SK-N-SH (cell line): ENCODE measurements around the gene MICAL2. TPM values are rescaled to one million over a fixed set of nuclear protein-coding genes. Genes with fewer than 3 reads are reported as not detected.

ENCODE experiments used
- CTCF ChIA-PET: fragments of 300-600, 350-600 bp; formaldehyde crosslinking; extraction: SDS; loops from one replicate; lab custom pipeline; 2021; lab: Yijun Ruan, JAX
- POLR2A ChIA-PET: fragments of 350-600 bp; sonication (Branson Sonifier 250); formaldehyde crosslinking; extraction: SDS; loops from one replicate; lab custom pipeline; 2020; ENCODE audit warnings: antibody characterized with exemption, inconsistent platforms; lab: Yijun Ruan, JAX
- DNase-seq: peaks from one replicate; pipeline ENCODE4 v3.0.0; 2012
- H2AFZ ChIP-seq: fragments of 200-600 bp; sonication (generic); 2 replicates; pipeline ENCODE4 v1.8.1; 2016; ENCODE audit warnings: antibody characterized with exemption, mild to moderate bottlenecking, low read depth
- H3F3A ChIP-seq: fragments of 200-600 bp; sonication (generic); replicated peaks from 2 replicates; pipeline ENCODE3; 2016; ENCODE audit warnings: antibody characterized with exemption, mild to moderate bottlenecking; ENCODE audit not compliant: insufficient read depth
- H3K27ac ChIP-seq, 2 experiments: fragments of 200-500 bp in 1 of 2; fragments of 200-600 bp in 1 of 2; sonication (Bioruptor generic) in 1 of 2; sonication (generic), shearing (Covaris generic) in 1 of 2; 2 replicates each; pipeline versions ENCODE4 v1.5.1 to v1.6.1; 2014 to 2016; ENCODE audit warnings: low read depth in 2 of 2, inconsistent platforms in 1 of 2, low read length in 1 of 2, mild to moderate bottlenecking in 1 of 2, mixed read lengths in 1 of 2
- H3K27me3 ChIP-seq: fragments of 200-600 bp; sonication (generic), shearing (Covaris generic); 2 replicates; pipeline ENCODE4 v1.6.1; 2016; ENCODE audit warnings: mixed run types; ENCODE audit not compliant: insufficient read depth
- H3K36me3 ChIP-seq, 2 experiments: fragments of 200-500 bp in 1 of 2; fragments of 200-600 bp in 1 of 2; sonication (Bioruptor generic) in 1 of 2; sonication (generic) in 1 of 2; replicated peaks in 1 of 2; 2 replicates each; pipeline versions ENCODE3 to v1.5.1; 2014 to 2016; ENCODE audit warnings: low read length in 1 of 2, mild to moderate bottlenecking in 1 of 2; ENCODE audit not compliant: insufficient read depth in 2 of 2, control insufficient read depth in 1 of 2
- H3K4me1 ChIP-seq, 2 experiments: fragments of 200-500 bp in 1 of 2; fragments of 200-600 bp in 1 of 2; sonication (Bioruptor generic) in 1 of 2; sonication (generic), shearing (Covaris generic) in 1 of 2; 2 replicates each; pipeline versions ENCODE4 v1.5.1 to v1.6.1; 2014 to 2016; ENCODE audit warnings: low read depth in 1 of 2, low read length in 1 of 2, mixed run types in 1 of 2; ENCODE audit not compliant: insufficient read depth in 2 of 2, control insufficient read depth in 1 of 2
- H3K4me2 ChIP-seq: fragments of 200-600 bp; sonication (generic), shearing (Covaris generic); 2 replicates; pipeline ENCODE4 v1.6.1; 2017; ENCODE audit warnings: mixed run types
- H3K4me3 ChIP-seq, 2 experiments: fragments of 200-500 bp in 1 of 2; fragments of 200-600 bp in 1 of 2; sonication (Bioruptor generic) in 1 of 2; sonication (generic), shearing (Covaris generic) in 1 of 2; 2 replicates each; pipeline versions ENCODE4 v1.5.1 to v1.8.1; 2014 to 2016; ENCODE audit warnings: low read depth in 2 of 2, inconsistent platforms in 1 of 2, low read length in 1 of 2, mild to moderate bottlenecking in 1 of 2, mixed read lengths in 1 of 2, moderate library complexity in 1 of 2
- H3K79me2 ChIP-seq: fragments of 200-600 bp; sonication (generic); 2 replicates; pipeline ENCODE4 v1.8.1; 2017; ENCODE audit warnings: mild to moderate bottlenecking; ENCODE audit not compliant: insufficient read depth
- H3K9ac ChIP-seq: fragments of 200-600 bp; sonication (generic); 2 replicates; pipeline ENCODE4 v1.6.1; 2017; ENCODE audit warnings: mixed run types
- H3K9me2 ChIP-seq: fragments of 200-600 bp; sonication (generic); 2 replicates; pipeline ENCODE4 v1.6.1; 2017; ENCODE audit warnings: mixed run types
- H3K9me3 ChIP-seq: fragments of 200-600 bp; sonication (generic); 2 replicates; pipeline ENCODE4 v1.6.1; 2017; ENCODE audit warnings: mixed run types, mild to moderate bottlenecking, moderate library complexity
- H4K20me1 ChIP-seq: fragments of 200-600 bp; sonication (generic); 2 replicates; pipeline ENCODE4 v1.6.1; 2017; ENCODE audit warnings: mild to moderate bottlenecking, mixed run types; ENCODE audit not compliant: insufficient read depth
- CTCF ChIP-seq: fragments of 200-600 bp; sonication (generic); IDR thresholded peaks from 2 replicates; pipeline ENCODE4 v1.6.1; 2017; ENCODE audit warnings: antibody characterized with exemption, mild to moderate bottlenecking, moderate library complexity
- ELF1 ChIP-seq: IDR thresholded peaks from 2 replicates; pipeline ENCODE4 v1.4.0; 2012
- EZH2phosphoT487 ChIP-seq: fragments of 200-600 bp; sonication (generic); IDR thresholded peaks from 2 replicates; pipeline ENCODE4 v1.6.1; 2017; ENCODE audit warnings: low read depth, mixed run types, mild to moderate bottlenecking, antibody characterized with exemption, moderate library complexity, borderline replicate concordance
- FOSL2 ChIP-seq: IDR thresholded peaks from 2 replicates; pipeline ENCODE4 v1.4.0; 2012; ENCODE audit warnings: low read depth, mild to moderate bottlenecking, moderate library complexity, borderline replicate concordance
- FOXJ3 ChIP-seq: sonication (generic); formaldehyde crosslinking; IDR thresholded peaks from 2 replicates; pipeline ENCODE4 v1.5.1; 2020; ENCODE audit warnings: mild to moderate bottlenecking, missing genetic modification reagents
- FOXM1 ChIP-seq: IDR thresholded peaks from 2 replicates; pipeline ENCODE4 v1.4.0; 2012; ENCODE audit warnings: low read depth, mild to moderate bottlenecking
- GABPA ChIP-seq: IDR thresholded peaks from 2 replicates; pipeline ENCODE4 v1.4.0; 2012; ENCODE audit warnings: low read depth, mild to moderate bottlenecking
- GATA2 ChIP-seq: sonication (generic); formaldehyde crosslinking; IDR thresholded peaks from 2 replicates; pipeline ENCODE4 v1.5.0; 2020; ENCODE audit warnings: mild to moderate bottlenecking, missing genetic modification reagents
- MAX ChIP-seq: IDR thresholded peaks from 2 replicates; pipeline ENCODE4 v1.4.0; 2012; ENCODE audit warnings: low read depth
- NFIC ChIP-seq: IDR thresholded peaks from 2 replicates; pipeline ENCODE4 v1.4.0; 2012; ENCODE audit warnings: borderline replicate concordance
- NRF1 ChIP-seq: IDR thresholded peaks from 2 replicates; pipeline ENCODE4 v1.6.1; 2012; ENCODE audit warnings: low read depth, mild to moderate bottlenecking, low read length
- REST ChIP-seq: IDR thresholded peaks from 2 replicates; pipeline ENCODE4 v1.6.1; 2012; ENCODE audit warnings: mild to moderate bottlenecking, low read depth, low read length, moderate library complexity
- RFX5 ChIP-seq: IDR thresholded peaks from 2 replicates; pipeline ENCODE4 v1.6.1; 2012; ENCODE audit warnings: mild to moderate bottlenecking, improper control_type of control experiment, low read length
- TAF1 ChIP-seq: IDR thresholded peaks from 2 replicates; pipeline ENCODE4 v1.6.1; 2012; ENCODE audit warnings: low read depth, mild to moderate bottlenecking, low read length, moderate library complexity, borderline replicate concordance
- USF1 ChIP-seq: IDR thresholded peaks from 2 replicates; pipeline ENCODE4 v1.4.0; 2012; ENCODE audit warnings: low read depth, borderline replicate concordance
- USF2 ChIP-seq: fragments of 150-350 bp; IDR thresholded peaks from 2 replicates; pipeline ENCODE4 v1.6.1; 2017; ENCODE audit warnings: antibody characterized with exemption, low read length, low read depth, borderline replicate concordance
- YY1 ChIP-seq: IDR thresholded peaks from 2 replicates; pipeline ENCODE4 v1.4.0; 2012; ENCODE audit warnings: low read depth, mild to moderate bottlenecking
- ZBTB33 ChIP-seq: IDR thresholded peaks from 2 replicates; pipeline ENCODE4 v1.4.0; 2012; ENCODE audit warnings: low read depth, borderline replicate concordance
- WGBS: methylation state at CpG from one replicate; pipeline ENCODE4 v1.1.6; 2017; ENCODE audit warnings: low lambda C conversion rate; 5-methylcytosine and 5-hydroxymethylcytosine counted together
- polyA plus RNA-seq, 3 experiments: library from polyadenylated mRNA; depleted of rRNA; stranded (reverse); fragments of >200 nt; gene quantifications; 2 replicates each; pipeline ENCODE4 v1.2.3, GENCODE V29; 2012

The MICAL2 gene
- polyA plus RNA-seq, 1 of the 3 experiments (the other 2 are of a cell fraction) = 54.6 TPM

GRCh38 chr11:12291766-12292165 is 181.4 kb downstream of the MICAL2 start:
- no peak overlapping the region for H3K4me3 ChIP-seq
- DNase-seq = no peak
- POLR2A ChIA-PET = no interaction called here
- H3K9ac ChIP-seq = no peak overlapping the region
- H3K9me3 ChIP-seq = no peaks in the 10 kb centered on the region
- H3K4me1 ChIP-seq = peaks cover 11 to 14% of the 10 kb centered on the region in 2 experiments; a peak in 3 of 4 replicates
- no peak overlapping the region for H2AFZ ChIP-seq
- no peaks in the 10 kb centered on the region for H3K36me3 ChIP-seq
- H3K27me3 ChIP-seq = no peaks in the 10 kb centered on the region
- no peak overlapping the region for H3K27ac ChIP-seq
- no peaks in the 10 kb centered on the region for H3K9me2 ChIP-seq
- peaks cover 24% of the 10 kb centered on the region for H3F3A ChIP-seq
- H3K4me2 ChIP-seq = no peak overlapping the region
- WGBS = 82% methylated on average over 4 of the region's 4 CpGs
- H4K20me1 ChIP-seq = no peaks in the 10 kb centered on the region
- CTCF ChIA-PET = interaction anchor here (1.5 to 19.2 kb wide), 5 partner anchors 12 to 672 kb away, joined by 4 to 488 read pairs (median 62); no protein-coding TSS in a partner anchor
- no peaks in the 10 kb centered on the region for H3K79me2 ChIP-seq
- TF ChIP-seq GABPA (no peak), NFIC (no peak), FOXM1 (no peak), CTCF (no peak), USF1 (no peak), MAX (no peak), TAF1 (no peak), FOSL2 (no peak), REST (no peak), GATA2 (CRISPR knock-in tag) (no peak), NRF1 (no peak), ELF1 (no peak), ZBTB33 (no peak), USF2 (no peak), FOXJ3 (no peak), YY1 (no peak), RFX5 (no peak), EZH2phosphoT487 (no peak)
